Hematopoietic multipotent progenitor cell treated with erythropoietin and hydrocortisone succinate and interleukin-3 and kit ligand, for 6 days (in vitro differentiated cells): ENCODE results near the gene PIP4K2C.
"Not testable (repeated sequence)": the region's sequence is repeated elsewhere in the genome, so short reads cannot be mapped to it uniquely, and the experiment has no call there.

Experiments used
- DNase-seq: peaks from one replicate; pipeline ENCODE4 v3.0.0-alpha.2; 2015

The PIP4K2C gene

GRCh38 chr12:57641699-57642442 lies 50.9 kb downstream of the PIP4K2C start:
- no peak for DNase-seq

DNA sequence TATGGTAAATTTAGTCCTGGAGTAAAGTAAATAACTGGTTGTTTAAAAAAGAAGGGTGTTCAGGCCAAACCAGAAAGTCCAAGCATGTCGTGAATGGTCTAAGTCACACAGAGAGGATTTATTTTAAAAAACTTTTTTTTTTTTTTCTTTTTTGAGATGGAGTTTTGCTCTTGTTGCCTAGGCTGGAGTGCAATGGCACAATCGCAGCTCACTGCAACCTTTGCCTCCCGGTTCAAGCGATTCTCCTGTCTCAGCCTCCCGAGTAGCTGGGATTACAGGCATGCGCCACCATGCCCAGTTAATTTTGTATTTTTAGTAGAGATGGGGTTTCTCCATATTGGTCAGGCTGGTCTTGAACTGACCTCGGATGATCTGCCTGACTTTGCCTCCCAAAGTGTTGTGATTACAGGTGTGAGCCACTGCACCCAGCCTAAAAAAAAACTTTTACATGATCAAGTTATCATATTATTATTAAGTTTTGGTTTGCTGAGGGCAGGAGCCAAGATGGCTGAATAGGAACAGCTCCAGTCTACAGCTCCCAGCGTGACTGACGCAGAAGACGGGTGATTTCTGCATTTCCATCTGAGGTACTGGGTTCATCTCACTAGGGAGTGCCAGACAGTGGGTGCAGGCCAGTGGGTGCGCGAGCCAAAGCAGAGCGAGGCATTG lies 55.1 kb downstream of the PIP4K2C start:
- not testable (repeated sequence) for DNase-seq

DNA sequence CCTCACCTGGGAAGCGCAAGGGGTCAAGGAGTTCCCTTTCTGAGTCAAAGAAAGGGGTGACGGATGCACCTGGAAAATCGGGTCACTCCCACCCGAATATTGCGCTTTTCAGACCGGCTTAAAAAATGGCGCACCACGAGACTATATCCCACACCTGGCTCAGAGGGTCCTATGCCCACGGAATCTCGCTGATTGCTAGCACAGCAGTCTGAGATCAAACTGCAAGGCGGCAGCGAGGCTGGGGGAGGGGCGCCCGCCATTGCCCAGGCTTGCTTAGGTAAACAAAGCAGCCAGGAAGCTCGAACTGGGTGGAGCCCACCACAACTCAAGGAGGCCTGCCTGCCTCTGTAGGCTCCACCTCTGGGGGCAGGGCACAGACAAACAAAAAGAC lies 55.7 kb downstream of the PIP4K2C start:
- not testable (repeated sequence) for DNase-seq
